ENCODE results near the gene DGKG. TPM values are rescaled to one million over a fixed set of nuclear protein-coding genes. Genes with fewer than 3 reads are reported as not detected.

DGKG gene
- total RNA-seq, 6 experiments from 2014 or later, result 1.5 to 3.6 (median 2.0) TPM

- Histone ChIP-seq H3K27me3 (no peaks in the 10 kb centered on the region), H3K4me1 (no peaks in the 10 kb centered on the region), H3K9me3 (no peaks in the 10 kb centered on the region), H3K36me3 (no peaks in the 10 kb centered on the region), H3K27ac (no peak overlapping the region), H3K4me3 (no peak overlapping the region)
- DNase-seq (no peak), ATAC-seq (no peak)
- intact Hi-C loops (cut with DNase I), result loop anchor here in 1 of 2 donors (10.0 kb wide), 1 partner anchor 1153 kb away; no protein-coding TSS in a partner anchor
- TF ChIP-seq CTCF (IDR thresholded peaks at IDR 0.05), result no peak
- no peak for TF ChIP-seq POLR2A (IDR thresholded peaks at IDR 0.05)
- no CpG with 5 or more reads among the region's 2 CpGs for WGBS (ENCODE audit: insufficient coverage, low coverage, low lambda C conversion rate, missing lambda C conversion rate)
Measured at GRCh38 chr3:186181901-186182300, 180.1 kb downstream of the DGKG start.

GRCh38 chr3:186180891-186181481, 181.0 kb downstream of the DGKG start:
- no peaks in the 10 kb centered on the region for H3K36me3 ChIP-seq
- intact Hi-C loops (cut with DNase I), result loop anchor here in 1 of 2 donors (10.0 kb wide), 1 partner anchor 1154 kb away; no protein-coding TSS in a partner anchor
- H3K9me3 ChIP-seq, result no peaks in the 10 kb centered on the region
- ATAC-seq, result no peak
- TF ChIP-seq POLR2A (IDR thresholded peaks at IDR 0.05), result no peak
- no peak for TF ChIP-seq CTCF (IDR thresholded peaks at IDR 0.05)
- no peak overlapping the region for H3K4me3 ChIP-seq
- DNase-seq, result no peak
- WGBS (ENCODE audit: insufficient coverage, low coverage, low lambda C conversion rate, missing lambda C conversion rate), result 62% methylated on average over 4 of the region's 6 CpGs
- no peaks in the 10 kb centered on the region for H3K4me1 ChIP-seq
- no peaks in the 10 kb centered on the region for H3K27me3 ChIP-seq
- no peak overlapping the region for H3K27ac ChIP-seq

GRCh38 chr3:186180151-186180550, 181.9 kb downstream of the DGKG start:
- TF ChIP-seq CTCF (IDR thresholded peaks at IDR 0.05) (no peak), POLR2A (IDR thresholded peaks at IDR 0.05) (no peak)
- no peaks in the 10 kb centered on the region for H3K4me1 ChIP-seq
- intact Hi-C loops (cut with DNase I), result loop anchor here in 1 of 2 donors (10.0 kb wide), 1 partner anchor 1155 kb away; no protein-coding TSS in a partner anchor
- no peaks in the 10 kb centered on the region for H3K9me3 ChIP-seq
- WGBS (ENCODE audit: insufficient coverage, low coverage, low lambda C conversion rate, missing lambda C conversion rate), result 70% methylated on average over 5 of the region's 5 CpGs
- no peaks in the 10 kb centered on the region for H3K27me3 ChIP-seq
- H3K27ac ChIP-seq, result no peak overlapping the region
- no peak overlapping the region for H3K4me3 ChIP-seq
- no peak for DNase-seq
- no peak for ATAC-seq
- H3K36me3 ChIP-seq, result no peaks in the 10 kb centered on the region

GRCh38 chr3:186178412-186178811, 183.6 kb downstream of the DGKG start:
- Histone ChIP-seq H3K9me3 (no peaks in the 10 kb centered on the region), H3K27ac (no peak overlapping the region), H3K4me3 (no peak overlapping the region), H3K4me1 (no peaks in the 10 kb centered on the region), H3K27me3 (no peaks in the 10 kb centered on the region), H3K36me3 (no peaks in the 10 kb centered on the region)
- DNase-seq, result no peak
- intact Hi-C loops (cut with DNase I), result no loop called here
- no peak for TF ChIP-seq POLR2A (IDR thresholded peaks at IDR 0.05)
- TF ChIP-seq CTCF (IDR thresholded peaks at IDR 0.05), result no peak
- no peak for ATAC-seq
- 89% methylated on average over 4 of the region's 4 CpGs for WGBS (ENCODE audit: insufficient coverage, low coverage, low lambda C conversion rate, missing lambda C conversion rate)

Measured in right lobe of liver (tissue), 6 donors.